ENCODE data around the gene MYL12A. TPM values are rescaled to one million over a fixed set of nuclear protein-coding genes. Genes with fewer than 3 reads are reported as not detected.

MYL12A gene
- total RNA-seq, 1 donor from 2014 or later = 49.9 TPM

- DNase-seq = no peak
Observed at GRCh38 chr18:3283908-3284307, 36.3 kb downstream of the MYL12A start.

- DNase-seq = no peak
Observed at GRCh38 chr18:3284501-3284900, 36.9 kb downstream of the MYL12A start.

GRCh38 chr18:3286159-3286558 is 38.6 kb downstream of the MYL12A start:
- DNase-seq = no peak

- no peak for DNase-seq
Observed at GRCh38 chr18:3293196-3293951, 45.8 kb downstream of the MYL12A start.

- DNase-seq = no peak
Observed at GRCh38 chr18:3294435-3295080, 47.0 kb downstream of the MYL12A start.

GRCh38 chr18:3297025-3297984 is 49.7 kb downstream of the MYL12A start:
- DNase-seq = peak; percentile 61

- DNase-seq = no peak
Observed at GRCh38 chr18:3304832-3305231, 57.2 kb downstream of the MYL12A start.

- DNase-seq = no peak
Observed at GRCh38 chr18:3305354-3305762, 57.8 kb downstream of the MYL12A start.

Other genes with a start within 250 kb of the MYL12A start
- 39.9 TPM for gene LPIN2, start 234.7 kb upstream of the MYL12A start, total RNA-seq
- gene MYOM1, start 27.8 kb upstream of the MYL12A start, total RNA-seq = 2.3 TPM
- 156 TPM for gene MYL12B, start 14.3 kb downstream of the MYL12A start, total RNA-seq
- 20.6 TPM for gene TGIF1, start 202.4 kb downstream of the MYL12A start, total RNA-seq